ENCODE measurements around the gene CFAP100.

Gene CFAP100

DNA sequence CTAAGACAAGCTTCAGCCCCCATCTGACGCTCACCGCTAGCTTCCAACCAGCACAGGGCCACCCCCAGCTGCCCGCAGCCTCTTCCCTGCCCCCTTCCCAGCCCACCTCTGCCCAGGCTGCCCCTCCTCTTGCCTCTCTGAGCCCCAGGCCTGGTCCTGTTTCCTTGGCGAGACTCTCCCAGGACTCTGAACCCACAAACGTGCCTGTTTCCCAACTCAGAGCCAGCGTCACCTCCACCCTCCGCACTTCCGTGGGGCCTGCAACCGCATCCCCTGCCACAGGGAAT, 45.9 kb downstream of the CFAP100 start:
- no peak for DNase-seq (ENCODE audit: low read depth, low spot score)

DNA sequence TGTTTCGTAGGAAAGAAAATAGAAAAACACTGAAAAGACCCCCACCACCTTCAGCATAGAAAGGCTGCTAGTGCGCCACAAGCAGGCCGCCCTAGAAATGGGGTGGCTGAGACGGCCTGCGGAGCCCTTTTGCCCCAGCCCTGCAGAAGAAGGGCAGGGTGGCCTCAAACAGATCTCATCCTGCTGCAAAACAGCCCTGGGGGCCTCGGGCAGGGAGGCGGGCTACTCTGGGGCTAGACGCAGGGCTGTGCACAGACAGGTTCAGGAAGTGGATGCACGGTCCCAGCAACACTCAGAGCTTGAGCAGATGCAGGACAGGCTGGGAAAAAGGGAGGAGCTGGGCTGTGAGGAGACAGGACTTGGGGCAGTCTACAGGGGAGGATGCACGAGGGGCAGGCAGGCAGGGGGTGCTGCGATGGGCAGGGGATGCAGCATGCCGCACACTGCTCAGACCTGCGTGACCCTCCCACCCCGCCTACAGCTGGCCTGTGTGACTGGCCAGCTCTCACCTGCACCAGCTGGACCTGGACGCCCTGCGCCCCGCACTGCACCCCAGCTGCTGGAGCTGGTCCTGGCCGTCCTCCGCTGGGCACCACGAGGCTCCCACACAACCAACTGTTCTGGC, 46.7 kb downstream of the CFAP100 start:
- no peak for DNase-seq (ENCODE audit: low read depth, low spot score)

DNA sequence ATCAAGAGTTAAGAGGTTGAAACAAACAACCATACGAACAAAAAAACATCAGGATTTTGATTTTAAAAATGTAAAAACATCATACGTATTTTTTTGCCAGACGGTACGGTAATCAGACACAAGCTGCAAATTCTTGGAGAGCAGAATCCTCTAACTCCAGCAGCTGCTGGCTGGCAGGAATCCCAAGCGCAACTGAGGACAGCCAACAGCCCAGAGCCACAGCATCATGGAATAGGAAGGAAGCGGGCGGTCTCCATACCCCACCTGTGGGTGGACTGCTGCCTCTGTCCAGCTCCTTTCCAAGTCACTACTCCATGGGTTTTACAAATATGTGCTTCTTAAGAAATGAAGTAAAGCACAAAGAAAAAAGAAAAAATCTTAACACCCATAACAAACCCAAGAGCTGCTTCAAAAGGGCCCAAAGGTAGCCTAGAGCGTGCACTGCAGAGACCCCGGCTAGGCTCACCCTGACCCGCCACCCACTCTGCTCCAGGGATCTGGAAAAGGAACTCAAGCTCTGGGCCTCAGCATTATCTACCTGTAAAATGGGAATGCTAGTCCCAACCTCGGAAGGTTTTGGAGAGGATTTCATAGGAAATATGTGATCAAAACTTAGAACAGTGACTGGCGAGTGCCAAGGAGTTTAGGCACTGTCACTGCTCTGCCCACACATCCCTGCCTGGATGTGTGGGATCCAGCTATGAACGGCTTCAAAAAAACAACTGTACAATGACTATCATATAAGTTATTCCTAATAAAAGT, 47.6 kb downstream of the CFAP100 start:
- DNase-seq (ENCODE audit: low read depth, low spot score): no peak

DNA sequence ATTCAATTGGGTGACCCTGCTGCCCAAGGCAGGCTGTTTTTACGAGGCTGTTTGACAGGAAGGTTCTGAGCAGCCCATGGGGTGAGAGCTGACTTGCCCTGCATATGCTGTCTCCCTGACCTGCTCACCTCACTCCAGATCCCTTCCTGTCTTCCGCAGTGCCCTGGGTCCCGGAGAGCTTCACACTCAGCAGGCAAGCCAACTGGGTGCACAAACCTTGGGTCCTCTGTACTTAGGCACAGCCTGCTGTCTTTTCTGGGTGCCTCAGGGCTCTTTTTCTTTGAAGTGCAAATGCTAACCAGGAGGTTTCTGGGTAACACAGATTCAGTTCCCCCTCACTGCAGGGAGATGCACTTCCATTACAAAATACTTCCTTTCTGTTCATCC, 48.1 kb downstream of the CFAP100 start:
- no peak for DNase-seq (ENCODE audit: low read depth, low spot score)

DNA sequence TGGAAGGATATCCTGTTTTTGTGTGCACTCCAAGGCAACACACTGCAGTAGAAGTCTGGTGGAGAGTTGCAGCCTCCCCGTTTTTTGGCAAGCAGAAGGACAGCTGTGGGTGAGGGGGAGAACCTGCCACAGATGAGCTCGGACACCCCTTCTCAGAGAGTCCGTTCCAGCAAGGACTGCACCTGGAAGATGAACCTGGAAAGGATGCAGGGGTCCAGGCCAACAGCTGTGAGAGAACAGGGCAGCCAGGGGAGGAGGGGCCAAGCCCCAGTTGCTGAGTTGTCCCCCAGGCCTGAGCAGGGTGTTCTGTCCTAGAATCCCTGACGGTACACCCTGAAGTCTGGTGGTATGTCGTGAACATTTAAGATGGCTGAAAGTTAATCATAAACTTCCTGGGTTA, 50.8 kb downstream of the CFAP100 start:
- DNase-seq (ENCODE audit: low read depth, low spot score): no peak

DNA sequence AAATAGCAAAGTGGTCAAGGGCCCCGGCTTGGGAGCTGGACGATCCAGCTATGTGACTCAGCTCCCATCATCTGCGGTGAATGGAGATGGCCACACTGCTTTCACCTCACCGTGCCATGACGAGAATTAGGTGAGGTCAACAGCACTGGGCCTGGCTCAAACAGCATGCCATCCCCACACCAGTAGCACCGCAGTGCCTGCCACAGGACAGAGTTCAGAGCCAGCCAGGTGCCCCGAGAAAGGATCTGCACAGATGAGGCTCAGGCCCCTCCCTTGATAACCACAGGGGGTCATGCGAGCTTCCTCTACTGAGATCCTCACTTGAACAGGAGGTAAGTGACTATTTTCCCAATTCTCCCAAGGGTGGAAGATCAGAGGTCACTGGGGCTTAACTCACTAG, 51.6 kb downstream of the CFAP100 start:
- DNase-seq (ENCODE audit: low read depth, low spot score): no peak

DNA sequence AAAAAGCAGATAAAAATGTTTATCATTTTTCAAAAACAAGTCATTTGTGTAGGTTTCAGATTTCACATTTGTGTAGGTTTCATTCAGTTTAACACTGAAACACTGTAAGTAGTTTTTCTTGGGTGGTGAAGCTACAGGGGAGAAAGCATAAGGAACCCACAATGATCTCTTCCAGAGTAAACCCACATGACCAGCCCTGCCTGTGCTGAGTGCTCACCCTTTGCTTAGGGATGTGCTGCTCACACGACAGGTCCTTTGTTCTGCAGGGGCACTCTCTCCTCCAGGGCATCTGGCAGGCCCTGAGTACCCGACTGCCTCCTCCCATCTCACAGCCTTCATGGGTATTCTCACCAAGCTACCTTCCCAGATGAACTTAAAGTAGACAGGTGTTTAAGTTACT, 52.1 kb downstream of the CFAP100 start:
- DNase-seq (ENCODE audit: low read depth, low spot score): no peak

DNA sequence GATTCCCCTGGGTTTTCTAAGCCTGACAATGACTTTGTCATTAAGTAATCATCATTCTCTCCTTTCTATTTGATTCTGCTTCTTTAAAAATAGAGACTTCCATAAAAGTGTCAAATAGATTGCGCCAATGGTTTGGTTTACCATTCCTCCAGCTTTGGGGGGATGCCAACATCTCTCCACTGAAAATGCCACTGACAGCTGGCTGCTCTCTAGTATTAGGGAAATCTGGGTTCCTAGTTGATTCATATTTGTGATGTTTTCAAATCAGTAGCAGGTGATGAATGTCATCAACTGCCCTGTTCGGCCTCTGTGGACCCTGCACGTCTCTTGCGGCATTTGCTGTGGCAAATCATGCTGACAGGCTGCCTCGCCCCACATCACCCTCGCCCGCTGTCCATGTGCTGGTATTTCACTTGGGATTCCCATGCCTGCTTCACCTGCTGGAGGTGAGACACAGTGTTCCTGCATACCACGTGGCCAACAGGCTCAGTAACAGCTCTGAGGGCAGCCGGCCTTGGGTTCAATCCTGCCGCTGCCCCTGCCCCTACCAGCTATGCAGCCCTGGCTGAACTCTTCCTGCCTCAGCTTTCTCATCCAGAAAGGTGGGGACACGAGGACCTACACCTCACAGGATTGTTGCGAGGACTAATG, 52.9 kb downstream of the CFAP100 start:
- no peak for DNase-seq (ENCODE audit: low read depth, low spot score)

DNA sequence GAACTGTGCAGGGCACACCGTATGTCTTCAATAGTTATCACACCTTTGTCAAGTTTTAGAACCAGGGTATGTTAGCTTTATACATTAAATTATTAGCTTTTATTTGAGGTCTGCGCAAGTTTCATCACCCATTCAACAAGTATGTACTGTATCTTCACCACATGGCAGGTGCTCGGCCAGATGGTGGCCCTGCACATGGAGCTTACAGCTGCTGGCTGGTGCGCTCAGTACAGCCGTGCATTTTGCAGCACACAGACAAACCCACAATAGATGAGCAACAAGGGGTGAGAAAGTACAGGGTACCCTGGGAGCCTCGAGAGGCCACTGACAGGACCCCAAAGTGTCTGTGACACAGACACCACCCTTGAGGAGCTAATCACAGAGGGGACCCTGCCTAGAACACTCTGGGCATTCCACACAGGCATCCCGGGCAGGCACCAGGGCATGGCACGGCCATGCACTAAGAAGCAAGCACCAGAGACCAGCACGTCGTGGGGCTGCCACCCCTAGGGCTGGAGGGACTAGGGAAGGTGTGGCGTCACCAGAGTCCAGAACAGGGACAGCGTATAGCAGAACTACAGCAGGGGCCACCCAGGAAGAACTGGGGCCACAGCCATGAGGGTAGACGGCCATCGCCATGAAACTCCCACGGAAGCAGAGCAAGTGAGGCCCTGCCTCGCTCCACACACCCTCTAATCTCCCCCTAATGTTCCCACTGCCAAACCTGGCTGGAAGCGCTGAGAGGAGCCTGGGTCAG, 53.6 kb downstream of the CFAP100 start:
- DNase-seq (ENCODE audit: low read depth, low spot score): no peak

DNA sequence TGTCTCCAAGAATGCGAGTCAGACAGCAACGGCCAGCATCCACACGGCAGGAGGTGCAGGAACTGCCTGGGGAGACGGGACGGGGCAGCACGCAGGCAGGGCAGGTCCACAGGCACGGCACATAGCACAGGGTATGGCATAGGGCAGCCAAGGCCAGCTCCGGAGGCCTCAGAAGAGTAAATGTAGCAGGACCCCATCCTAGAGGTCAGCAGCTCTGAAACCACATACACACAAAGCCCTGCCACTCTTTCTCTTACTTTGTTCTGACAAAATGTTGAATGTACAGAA, 54.1 kb downstream of the CFAP100 start:
- DNase-seq (ENCODE audit: low read depth, low spot score): no peak

DNA sequence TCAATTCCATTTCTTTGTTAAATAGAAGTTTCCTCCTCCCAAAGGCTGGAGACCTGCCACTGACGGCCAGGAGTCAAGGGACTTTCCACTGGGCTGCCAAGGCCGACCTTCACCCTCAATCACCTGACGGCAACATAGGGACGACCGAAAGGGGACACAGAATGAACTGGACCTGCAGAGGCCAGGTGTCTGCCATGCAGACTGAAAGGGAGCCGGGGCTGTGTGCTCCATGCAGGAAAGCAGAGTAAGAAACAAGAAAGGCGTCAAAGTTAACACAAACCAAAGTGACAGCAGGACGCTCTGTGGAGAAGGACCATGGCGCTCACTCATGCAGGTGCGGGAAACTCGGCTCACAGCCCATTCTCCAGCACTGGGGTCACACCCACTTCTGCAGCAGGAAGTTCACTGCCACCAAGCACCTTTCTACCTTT, 54.9 kb downstream of the CFAP100 start:
- DNase-seq (ENCODE audit: low read depth, low spot score): no peak

DNA sequence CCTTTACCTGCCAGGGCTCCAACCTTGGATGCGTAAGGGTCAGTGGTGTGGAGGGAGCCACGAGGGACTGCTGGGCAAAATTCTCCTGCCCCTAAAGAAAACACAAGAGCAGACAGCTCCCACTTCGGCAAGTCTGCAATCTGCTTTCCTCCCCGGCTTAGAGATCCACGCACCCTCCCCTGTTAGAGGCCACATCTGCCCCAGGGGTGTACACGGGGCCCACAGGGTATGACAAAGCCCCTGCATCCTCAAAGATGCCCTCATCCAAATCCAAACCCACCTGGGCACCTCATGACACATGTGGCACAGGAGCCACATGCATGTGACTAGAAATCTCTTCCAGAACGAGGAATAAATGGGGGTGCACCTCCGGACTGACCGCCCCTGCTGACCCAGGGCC, 55.5 kb downstream of the CFAP100 start:
- DNase-seq (ENCODE audit: low read depth, low spot score): no peak

DNA sequence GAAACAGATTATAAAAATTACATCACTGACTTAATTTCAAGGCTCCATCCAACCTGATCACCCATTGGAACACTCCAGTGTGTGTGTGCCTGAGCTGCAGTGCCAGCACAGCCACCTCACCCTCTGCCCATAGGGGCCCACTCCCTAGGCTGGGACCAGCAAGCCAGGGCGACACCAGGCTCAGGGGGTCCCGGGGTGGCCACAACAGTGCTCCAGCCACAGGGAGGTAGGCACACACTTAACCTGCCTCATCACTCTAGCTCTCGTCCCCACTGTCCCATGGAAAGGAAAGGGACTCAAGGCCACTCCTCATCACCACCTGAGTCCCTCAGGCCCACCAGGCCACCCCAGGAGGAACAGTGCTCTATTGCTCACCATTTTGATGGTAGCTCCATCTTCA, 56.0 kb downstream of the CFAP100 start:
- DNase-seq (ENCODE audit: low read depth, low spot score): no peak

DNA sequence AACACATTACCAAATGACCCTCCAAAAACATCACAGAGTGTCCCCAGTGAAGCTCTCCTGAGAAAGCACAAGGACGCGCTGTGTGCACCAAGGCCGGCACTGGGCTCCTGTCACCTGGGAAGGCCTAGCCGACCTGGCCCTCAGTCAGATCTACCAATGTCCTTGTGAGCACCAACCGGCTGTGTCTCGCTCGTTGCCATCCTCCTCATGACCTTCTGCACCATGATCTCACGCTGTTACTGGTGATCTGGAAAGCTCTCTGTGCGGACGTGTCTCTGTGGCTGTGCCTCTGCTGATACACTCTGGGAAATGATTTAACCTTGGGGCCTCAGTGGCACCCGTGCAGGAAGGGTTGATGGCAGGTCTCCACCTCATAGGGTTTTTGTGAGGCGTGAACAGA, 56.8 kb downstream of the CFAP100 start:
- no peak for DNase-seq (ENCODE audit: low read depth, low spot score)

DNA sequence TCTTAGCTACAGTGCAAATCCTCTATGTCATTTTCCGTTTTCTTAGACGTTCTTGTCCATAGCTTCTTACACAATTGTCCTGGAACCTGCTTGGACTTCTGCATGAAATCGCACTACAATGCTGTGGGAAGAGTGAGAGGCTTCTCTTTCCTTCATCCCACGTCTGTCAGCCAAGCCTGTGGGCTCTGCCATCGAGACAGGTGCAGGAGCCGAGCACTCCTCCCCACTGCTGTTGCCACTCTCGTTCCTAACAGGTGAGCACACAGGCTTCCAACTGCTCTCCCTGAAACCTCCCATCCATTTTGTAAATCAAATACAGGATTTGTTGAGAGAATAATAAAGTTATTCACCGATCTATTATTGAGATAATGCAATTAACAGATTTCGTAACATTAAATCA, 57.5 kb downstream of the CFAP100 start:
- no peak for DNase-seq (ENCODE audit: low read depth, low spot score)

DNA sequence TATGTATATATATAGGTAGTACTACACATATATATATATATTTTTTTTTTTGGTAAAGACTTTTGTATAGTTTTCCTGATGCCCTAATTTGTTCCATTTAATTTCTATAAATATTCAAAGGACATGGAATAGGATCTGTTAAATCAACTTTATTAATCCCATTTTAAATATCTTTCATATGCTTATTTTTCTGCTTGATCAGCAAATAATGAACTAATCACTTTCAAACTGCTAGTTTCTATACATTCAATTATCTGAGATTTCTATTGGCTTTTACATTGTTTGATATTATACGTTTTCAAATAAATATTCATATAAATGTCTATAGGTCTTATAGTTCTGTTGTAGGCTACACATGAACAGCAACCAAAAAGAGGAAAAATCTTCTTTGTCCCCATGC, 59.3 kb downstream of the CFAP100 start:
- DNase-seq (ENCODE audit: low read depth, low spot score): no peak

DNA sequence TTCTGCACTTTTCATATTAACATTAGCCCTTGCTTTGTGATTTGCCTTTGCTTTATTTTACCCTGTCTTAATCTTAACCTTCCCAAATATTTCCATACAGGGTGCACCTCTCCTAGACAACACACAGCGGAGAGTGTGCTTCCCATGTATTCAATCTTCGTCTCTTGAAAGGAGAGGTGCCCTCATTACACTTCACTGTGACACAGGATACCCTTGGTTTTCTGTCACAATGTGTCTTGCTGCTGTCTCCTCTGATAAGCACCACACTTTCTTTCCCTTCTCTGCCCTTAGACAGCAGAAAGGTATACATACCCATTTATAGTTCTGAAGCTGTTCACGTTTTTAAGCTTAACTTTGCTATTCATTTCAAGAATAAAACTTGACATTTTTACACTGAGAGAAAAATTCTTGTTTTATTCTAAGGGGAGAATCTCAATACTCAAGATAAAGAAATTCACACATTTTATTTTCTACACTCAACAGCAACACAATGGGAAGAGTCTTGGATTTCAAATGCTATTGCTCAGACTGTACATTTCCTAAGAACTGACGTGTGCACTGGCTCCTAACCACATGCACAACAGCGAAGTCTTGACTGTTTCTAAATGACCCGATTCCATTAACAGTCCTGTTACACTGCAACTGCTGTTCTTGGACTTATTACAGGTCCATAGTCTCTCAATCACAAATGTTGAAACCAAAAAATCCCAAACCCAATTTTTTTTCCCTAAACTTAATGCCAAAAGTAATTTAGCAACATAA, 59.9 kb downstream of the CFAP100 start:
- no peak for DNase-seq (ENCODE audit: low read depth, low spot score)

DNA sequence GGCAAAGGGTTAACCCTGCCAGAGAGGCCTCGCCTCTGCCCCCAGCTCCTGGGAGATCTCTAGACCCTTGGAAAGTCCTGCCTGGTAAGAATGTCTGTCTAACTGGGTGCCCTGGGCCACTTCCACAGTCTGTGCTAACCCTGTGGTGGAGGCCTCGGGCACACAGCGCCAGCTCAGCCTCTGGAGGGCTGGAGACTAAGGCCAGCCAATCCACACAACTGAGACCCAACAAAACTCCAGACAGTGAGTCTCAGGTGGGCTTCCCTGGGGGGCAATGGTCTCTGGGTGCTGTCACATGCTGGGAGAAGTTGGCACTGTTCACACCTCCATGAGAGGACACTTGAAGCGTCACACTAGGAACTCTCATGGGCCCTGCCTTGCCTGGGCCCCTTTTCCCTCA, 61.5 kb downstream of the CFAP100 start:
- DNase-seq (ENCODE audit: low read depth, low spot score): no peak

DNA sequence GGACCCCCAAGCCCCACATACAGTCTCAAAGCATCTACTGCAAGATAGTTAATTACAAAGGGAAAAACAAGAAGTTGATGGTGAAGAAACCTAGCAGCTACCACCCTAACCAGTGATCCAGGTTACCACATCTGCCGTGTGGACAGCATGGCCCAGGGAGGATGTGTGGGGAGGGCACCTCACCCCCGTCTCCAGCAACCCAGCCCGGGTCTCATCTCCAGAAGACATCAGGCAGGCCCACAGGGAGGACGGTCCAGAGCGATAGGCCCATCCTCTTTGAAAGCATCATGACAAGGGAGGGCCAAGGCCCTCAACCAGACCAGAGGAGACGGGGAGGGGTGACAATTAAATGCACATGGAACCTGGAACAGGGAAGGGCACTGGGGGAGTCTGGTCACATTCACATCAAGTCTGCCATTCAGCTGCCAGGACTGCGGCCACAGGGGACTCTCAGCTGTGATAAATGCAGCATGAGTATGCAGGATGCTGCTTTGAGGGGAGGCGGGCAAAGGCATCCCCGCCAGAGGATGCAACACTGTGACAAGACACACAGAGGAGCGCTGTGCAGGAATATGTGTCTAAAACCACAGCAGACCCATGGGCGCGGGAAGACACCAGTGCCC, 62.2 kb downstream of the CFAP100 start:
- DNase-seq (ENCODE audit: low read depth, low spot score): no peak

DNA sequence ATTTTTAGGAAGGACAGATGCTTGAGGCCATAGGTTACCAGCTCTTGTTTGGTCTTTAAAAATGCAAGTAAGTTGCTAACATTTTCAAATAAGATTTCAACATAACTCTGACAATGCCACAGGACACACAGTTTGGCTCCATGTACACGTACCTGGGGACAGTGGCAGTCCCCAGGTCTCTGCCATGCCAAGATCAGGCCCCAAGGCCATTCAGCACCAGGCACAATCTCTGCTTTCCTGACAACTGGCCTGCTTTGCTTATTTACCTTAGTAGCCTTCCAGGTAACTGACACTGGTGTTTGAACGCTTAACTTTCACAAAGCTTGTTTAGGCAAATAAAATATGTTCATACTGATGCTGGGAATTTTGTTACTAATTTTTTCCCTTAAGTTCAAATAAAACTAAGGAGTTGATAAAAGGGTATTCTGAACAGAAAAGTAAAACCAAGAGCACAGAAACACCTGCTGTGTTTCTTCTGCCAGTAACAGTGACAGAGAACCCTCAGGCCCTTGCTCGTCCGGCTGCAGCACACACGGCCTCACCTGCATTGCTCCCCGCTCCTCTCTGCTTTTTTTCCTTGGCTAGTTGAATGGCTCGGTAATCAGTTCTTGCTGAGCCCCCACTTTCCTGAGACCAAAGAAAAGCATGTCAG, 64.5 kb downstream of the CFAP100 start:
- DNase-seq (ENCODE audit: low read depth, low spot score): no peak

DNA sequence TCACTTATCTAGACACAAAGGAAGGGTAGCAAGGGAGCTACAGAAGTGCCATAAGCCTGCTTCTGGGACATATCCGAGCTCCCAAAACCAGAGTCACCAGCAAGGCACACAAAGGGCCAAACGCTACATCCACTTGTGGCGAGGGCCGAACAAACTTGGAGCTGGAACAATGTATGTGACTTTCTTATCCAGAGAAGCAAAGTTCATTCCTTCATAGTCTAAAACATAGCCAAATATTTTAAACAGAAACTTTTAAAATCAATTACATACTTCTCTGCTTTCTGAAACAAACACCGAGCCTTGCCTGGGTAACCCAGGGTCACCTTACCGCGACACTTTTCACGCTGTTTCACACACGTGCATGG, 65.0 kb downstream of the CFAP100 start:
- no peak for DNase-seq (ENCODE audit: low read depth, low spot score)

Data from ELF-1 (cell line).